SU-DHL-6 (cell line): ENCODE measurements around the gene ATP10A.

Experiments used
- H2AFZ ChIP-seq: fragments of 200-600 bp; sonication (generic); 2 replicates; pipeline ENCODE4 v1.6.1; 2014; ENCODE audit warnings: low read depth, mild to moderate bottlenecking, moderate library complexity, mixed read lengths, antibody characterized with exemption, low read length; ENCODE audit not compliant: severe bottlenecking
- H3F3A ChIP-seq: fragments of 200-600 bp; shearing (Covaris generic); 2 replicates; pipeline ENCODE4 v1.6.0; 2016; ENCODE audit warnings: antibody characterized with exemption, mild to moderate bottlenecking; ENCODE audit not compliant: insufficient read depth
- H3K27ac ChIP-seq: fragments of 200-600 bp; sonication (generic); 2 replicates; pipeline ENCODE4 v1.5.1; 2016; ENCODE audit warnings: low read depth, mild to moderate bottlenecking, low read length, moderate library complexity, mixed read lengths
- H3K27me3 ChIP-seq: fragments of 200-600 bp; sonication (generic), shearing (Covaris generic); 2 replicates; pipeline ENCODE4 v1.6.0; 2014; ENCODE audit warnings: mild to moderate bottlenecking, low read length
- H3K36me3 ChIP-seq: fragments of 200-600 bp; sonication (generic); 2 replicates; pipeline ENCODE4 v1.6.1; 2014; ENCODE audit warnings: mild to moderate bottlenecking, low read length, mixed read lengths
- H3K4me2 ChIP-seq: fragments of 300-600, 200-600 bp; shearing (Covaris generic), sonication (generic); 2 replicates; pipeline ENCODE4 v1.6.0; 2014; ENCODE audit warnings: low read length, low read depth, mild to moderate bottlenecking; ENCODE audit not compliant: poor library complexity, severe bottlenecking
- H3K4me3 ChIP-seq: fragments of 200-600 bp; sonication (generic); 2 replicates; pipeline ENCODE4 v1.5.1; 2014; ENCODE audit warnings: antibody characterized with exemption, low read length, mild to moderate bottlenecking, mixed read lengths; ENCODE audit not compliant: insufficient read depth, poor library complexity, severe bottlenecking
- H3K79me2 ChIP-seq: fragments of 200-600 bp; sonication (generic); 2 replicates; pipeline ENCODE4 v1.6.1; 2014; ENCODE audit warnings: mild to moderate bottlenecking, low read length, moderate library complexity; ENCODE audit not compliant: insufficient read depth
- H3K9ac ChIP-seq: fragments of 200-600 bp; sonication (generic); 2 replicates; pipeline ENCODE4 v1.7.0; 2014; ENCODE audit warnings: mild to moderate bottlenecking, low read length
- H3K9me2 ChIP-seq: fragments of 200-600 bp; sonication (generic); replicated peaks from 2 replicates; pipeline ENCODE4 v1.6.1; 2014; ENCODE audit warnings: low read length; ENCODE audit not compliant: insufficient read depth
- H3K9me3 ChIP-seq: fragments of 200-600 bp; sonication (generic); 2 replicates; pipeline ENCODE4 v1.6.1; 2014; ENCODE audit warnings: low read length, mixed read lengths; ENCODE audit not compliant: insufficient read depth
- H4K20me1 ChIP-seq: fragments of 200-600 bp; sonication (generic); 2 replicates; pipeline ENCODE4 v1.6.1; 2014; ENCODE audit warnings: low read depth, mild to moderate bottlenecking, antibody characterized with exemption, low read length, moderate library complexity, mixed read lengths
- CTCF ChIP-seq: fragments of 200-600 bp; sonication (generic); IDR thresholded peaks from one replicate; pipeline ENCODE4 v1.5.1; 2017; ENCODE audit warnings: antibody characterized with exemption, mild to moderate bottlenecking, low read length, moderate library complexity; ENCODE audit not compliant: insufficient read depth, poor library complexity, severe bottlenecking
- EZH2phosphoT487 ChIP-seq: fragments of 200-600 bp; sonication (generic), shearing (Covaris generic); conservative IDR thresholded peaks from 2 replicates; pipeline ENCODE4 v1.6.1; 2018; ENCODE audit warnings: mild to moderate bottlenecking, antibody characterized with exemption, low read length, moderate library complexity, mixed read lengths

The ATP10A gene

GRCh38 chr15:25793354-25794050 lies 69.6 kb downstream of the ATP10A start:
- Histone ChIP-seq H3F3A (no peaks in the 10 kb centered on the region), H3K79me2 (no peaks in the 10 kb centered on the region), H3K36me3 (no peaks in the 10 kb centered on the region), H3K4me3 (no peak overlapping the region), H3K27ac (no peak overlapping the region), H4K20me1 (no peaks in the 10 kb centered on the region), H3K9ac (no peak overlapping the region), H3K4me2 (no peak overlapping the region), H3K9me2 (no peaks in the 10 kb centered on the region), H3K27me3 (no peaks in the 10 kb centered on the region), H2AFZ (no peak overlapping the region), H3K9me3 (no peaks in the 10 kb centered on the region)
- TF ChIP-seq CTCF (no peak), EZH2phosphoT487 (no peak)

GRCh38 chr15:25792128-25792527 lies 71.0 kb downstream of the ATP10A start:
- H3K4me3 ChIP-seq, result no peak overlapping the region
- TF ChIP-seq EZH2phosphoT487, result no peak
- TF ChIP-seq CTCF, result no peak
- H3K4me2 ChIP-seq, result no peak overlapping the region
- no peaks in the 10 kb centered on the region for H3K9me3 ChIP-seq
- no peak overlapping the region for H3K9ac ChIP-seq
- H3F3A ChIP-seq, result no peaks in the 10 kb centered on the region
- H3K9me2 ChIP-seq, result no peaks in the 10 kb centered on the region
- no peaks in the 10 kb centered on the region for H3K36me3 ChIP-seq
- H3K79me2 ChIP-seq, result no peaks in the 10 kb centered on the region
- H3K27me3 ChIP-seq, result no peaks in the 10 kb centered on the region
- no peak overlapping the region for H2AFZ ChIP-seq
- no peaks in the 10 kb centered on the region for H4K20me1 ChIP-seq
- H3K27ac ChIP-seq, result no peak overlapping the region

GRCh38 chr15:25790000-25790660 lies 73.0 kb downstream of the ATP10A start:
- H3K4me2 ChIP-seq, result no peak overlapping the region
- H3K27me3 ChIP-seq, result no peaks in the 10 kb centered on the region
- no peaks in the 10 kb centered on the region for H3K79me2 ChIP-seq
- no peak overlapping the region for H3K4me3 ChIP-seq
- no peaks in the 10 kb centered on the region for H4K20me1 ChIP-seq
- H3F3A ChIP-seq, result no peaks in the 10 kb centered on the region
- no peaks in the 10 kb centered on the region for H3K9me2 ChIP-seq
- TF ChIP-seq CTCF (no peak), EZH2phosphoT487 (no peak)
- H2AFZ ChIP-seq, result no peak overlapping the region
- H3K36me3 ChIP-seq, result no peaks in the 10 kb centered on the region
- no peak overlapping the region for H3K27ac ChIP-seq
- no peaks in the 10 kb centered on the region for H3K9me3 ChIP-seq
- H3K9ac ChIP-seq, result no peak overlapping the region
